ENCODE results near the gene LRRN3.

LRRN3 gene

DNA sequence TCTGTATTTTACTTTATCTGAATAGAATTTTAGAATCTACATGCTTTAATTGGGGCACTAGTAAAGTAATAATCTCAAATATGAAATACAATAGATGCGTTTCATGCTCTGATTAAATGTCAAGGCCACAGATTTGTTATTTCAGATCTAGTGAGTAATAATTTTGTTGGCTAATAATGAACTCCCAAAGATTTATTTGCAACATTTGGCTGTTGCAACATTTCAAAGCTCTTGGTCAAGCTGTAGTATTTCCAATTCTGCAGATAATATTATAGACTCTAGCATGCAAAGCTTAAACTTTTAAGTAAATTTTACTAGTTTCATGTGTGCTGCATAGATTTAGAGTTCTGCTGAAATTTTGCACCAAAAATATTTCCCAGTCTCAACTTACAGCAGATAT is 16.7 kb downstream of the LRRN3 start:
- DNase-seq (ENCODE audit: low spot score), result no peak

DNA sequence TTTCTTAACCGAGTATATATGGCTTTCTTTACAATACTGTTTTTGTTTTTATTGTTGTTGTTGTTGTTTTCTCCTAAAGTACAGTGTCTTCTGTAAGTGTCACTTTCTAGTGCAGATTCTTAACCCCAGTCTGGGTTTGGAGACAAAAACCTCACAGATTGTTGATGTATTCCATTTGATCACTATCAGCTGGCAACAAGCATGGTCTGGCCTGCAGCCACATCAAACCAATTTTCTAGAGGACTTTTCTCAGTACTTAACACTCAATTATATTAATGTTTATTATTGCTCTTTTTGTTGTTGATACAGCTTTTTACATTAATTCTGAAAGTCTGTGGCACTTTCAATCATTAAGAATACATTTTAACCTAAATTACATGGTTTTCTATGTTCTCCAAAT is 17.1 kb downstream of the LRRN3 start:
- no peak for DNase-seq (ENCODE audit: low spot score)

DNA sequence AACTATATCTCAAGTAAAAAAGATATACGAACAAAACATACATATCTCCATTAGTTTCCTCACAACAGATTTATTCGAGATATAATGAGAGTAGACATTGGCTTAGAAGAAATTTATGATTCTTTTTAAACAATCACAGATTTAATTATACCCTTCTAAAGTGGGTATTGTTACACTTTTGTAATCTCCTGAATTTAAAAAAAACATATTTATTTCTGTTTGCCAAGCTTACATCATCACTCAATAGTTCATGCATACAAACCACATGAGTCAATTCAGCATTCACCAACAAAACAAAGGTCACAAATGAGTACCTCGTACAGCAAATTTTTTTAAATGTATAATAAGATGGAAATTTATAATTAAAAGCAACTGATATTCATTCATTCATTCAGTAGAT is 17.6 kb downstream of the LRRN3 start:
- peak; percentile 45 for DNase-seq (ENCODE audit: low spot score)

DNA sequence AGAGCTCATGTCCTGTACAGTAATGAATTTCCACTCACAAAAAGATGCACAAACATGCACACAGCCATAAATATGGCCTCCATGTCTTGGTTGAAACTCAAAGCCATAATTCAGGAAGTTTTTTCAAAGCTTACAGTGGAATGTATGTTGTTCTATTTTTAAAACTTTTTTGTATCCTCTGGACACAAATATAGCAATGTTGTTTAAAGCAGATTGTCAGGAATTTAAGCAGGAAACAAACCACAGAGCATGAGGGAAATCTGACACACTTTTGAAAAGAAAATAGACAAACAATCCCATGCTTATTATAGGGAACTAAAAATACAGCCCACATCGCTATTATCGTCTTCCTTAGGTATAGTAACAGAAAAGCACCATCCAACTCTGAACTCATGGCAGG is 21.5 kb downstream of the LRRN3 start:
- DNase-seq (ENCODE audit: low spot score), result no peak

DNA sequence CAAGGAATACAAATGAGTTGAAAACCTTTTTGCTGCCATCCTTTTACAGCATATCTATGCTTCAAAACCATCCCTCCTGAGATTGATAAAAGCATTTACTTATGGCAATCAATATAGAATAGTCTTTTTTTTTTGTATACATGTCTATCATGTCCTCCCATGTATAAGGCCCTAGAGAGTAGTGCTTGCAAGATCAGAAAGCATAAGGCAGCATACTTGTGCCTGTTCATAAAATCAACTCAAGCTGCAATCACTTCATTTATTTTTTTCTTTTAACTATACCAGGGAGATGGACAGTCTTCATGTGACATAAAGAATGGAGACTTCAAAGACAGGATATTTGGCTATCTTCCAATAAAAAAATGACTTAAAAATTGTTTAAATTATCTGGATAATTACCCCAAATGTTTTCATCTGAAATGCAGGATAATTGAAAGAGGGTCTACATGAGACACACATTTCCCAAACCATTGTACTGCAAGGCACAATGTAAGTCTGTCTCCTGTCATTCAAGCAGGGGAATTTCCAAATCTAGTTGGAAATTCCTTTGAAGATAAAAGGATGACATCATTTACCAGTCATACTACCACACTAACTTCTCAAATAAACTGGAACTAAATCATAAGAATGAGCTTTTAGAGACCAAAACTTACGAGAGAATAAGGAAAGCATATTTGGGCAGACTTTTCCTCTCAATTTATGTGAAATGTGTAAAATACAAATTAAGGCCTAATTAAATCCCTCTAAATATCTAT is 22.5 kb downstream of the LRRN3 start:
- peak; percentile 78 for DNase-seq (ENCODE audit: low spot score)

DNA sequence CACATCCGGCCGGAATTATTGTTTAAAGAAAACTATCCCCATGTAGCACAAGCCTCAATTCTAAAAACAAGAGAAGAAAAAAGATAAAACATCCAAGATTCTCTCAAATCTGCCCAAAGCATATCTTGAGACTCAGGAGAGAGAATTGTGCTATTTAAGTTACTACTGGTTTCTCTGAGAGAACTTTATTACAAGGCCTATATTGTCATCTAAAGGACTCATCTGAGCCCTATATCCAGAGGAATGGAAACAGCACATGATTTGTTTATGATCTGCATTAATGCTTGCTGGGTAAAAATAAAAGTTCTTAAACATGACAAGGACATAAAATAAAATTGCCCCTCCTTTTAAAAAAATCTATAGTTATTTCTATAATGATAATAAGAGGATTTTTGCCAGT is 25.0 kb downstream of the LRRN3 start:
- no peak for DNase-seq (ENCODE audit: low spot score)

DNA sequence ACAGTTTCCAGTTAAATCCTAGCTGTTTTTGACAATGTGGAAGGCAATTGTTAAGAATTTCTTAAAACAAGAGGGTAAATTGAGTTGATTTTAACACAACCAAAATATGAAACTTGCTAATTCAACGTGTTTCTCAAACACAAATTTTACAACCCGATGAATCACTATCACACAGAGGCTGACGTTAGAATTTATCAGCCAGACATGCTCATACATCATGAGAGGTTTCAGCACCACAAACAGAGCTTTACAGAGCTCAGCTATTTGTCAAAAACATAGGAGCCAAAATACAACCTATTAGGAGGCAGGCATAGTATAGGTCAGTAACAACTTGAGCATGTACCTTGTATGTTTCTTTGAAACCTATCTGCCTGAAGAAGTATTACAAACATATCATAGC is 36.1 kb downstream of the LRRN3 start:
- DNase-seq (ENCODE audit: low spot score), result peak; percentile 9

DNA sequence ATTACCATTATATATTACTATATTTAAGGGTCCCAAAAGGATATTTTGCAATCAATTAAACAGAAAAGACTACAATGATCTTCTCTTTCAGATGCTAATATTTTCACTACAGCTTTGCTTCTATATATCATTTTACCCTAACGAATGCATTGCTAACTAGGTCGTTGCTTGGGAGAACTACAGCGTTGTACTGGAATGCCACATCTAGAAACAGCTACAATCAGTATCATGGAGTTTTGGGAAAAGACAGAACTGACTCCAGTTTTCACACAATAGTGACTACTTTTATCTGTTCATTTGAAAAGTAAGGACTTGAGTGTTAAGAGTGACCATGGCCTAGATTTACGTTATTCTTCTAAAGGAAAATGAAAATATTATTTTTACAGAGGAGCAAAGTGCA is 38.5 kb downstream of the LRRN3 start:
- DNase-seq (ENCODE audit: low spot score), result no peak

DNA sequence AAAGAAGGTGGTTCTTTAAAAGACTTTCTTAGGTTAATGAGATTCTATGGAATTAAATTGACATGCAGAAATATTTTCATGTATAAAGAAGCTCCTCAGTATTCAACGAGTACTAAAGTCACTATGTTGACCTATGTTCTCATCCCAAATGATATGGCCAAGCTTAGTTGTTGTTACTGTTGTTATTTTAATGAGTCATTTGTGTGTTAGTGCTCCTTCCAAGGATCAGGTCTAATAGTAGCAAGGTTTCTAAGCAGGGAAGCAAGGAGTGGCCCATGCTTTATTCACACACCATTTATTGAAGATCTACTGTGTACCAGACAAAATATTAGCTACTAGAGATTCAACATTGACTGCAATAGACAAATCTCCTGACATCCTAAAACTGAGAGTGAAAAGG is 41.9 kb downstream of the LRRN3 start:
- no peak for DNase-seq (ENCODE audit: low spot score)

DNA sequence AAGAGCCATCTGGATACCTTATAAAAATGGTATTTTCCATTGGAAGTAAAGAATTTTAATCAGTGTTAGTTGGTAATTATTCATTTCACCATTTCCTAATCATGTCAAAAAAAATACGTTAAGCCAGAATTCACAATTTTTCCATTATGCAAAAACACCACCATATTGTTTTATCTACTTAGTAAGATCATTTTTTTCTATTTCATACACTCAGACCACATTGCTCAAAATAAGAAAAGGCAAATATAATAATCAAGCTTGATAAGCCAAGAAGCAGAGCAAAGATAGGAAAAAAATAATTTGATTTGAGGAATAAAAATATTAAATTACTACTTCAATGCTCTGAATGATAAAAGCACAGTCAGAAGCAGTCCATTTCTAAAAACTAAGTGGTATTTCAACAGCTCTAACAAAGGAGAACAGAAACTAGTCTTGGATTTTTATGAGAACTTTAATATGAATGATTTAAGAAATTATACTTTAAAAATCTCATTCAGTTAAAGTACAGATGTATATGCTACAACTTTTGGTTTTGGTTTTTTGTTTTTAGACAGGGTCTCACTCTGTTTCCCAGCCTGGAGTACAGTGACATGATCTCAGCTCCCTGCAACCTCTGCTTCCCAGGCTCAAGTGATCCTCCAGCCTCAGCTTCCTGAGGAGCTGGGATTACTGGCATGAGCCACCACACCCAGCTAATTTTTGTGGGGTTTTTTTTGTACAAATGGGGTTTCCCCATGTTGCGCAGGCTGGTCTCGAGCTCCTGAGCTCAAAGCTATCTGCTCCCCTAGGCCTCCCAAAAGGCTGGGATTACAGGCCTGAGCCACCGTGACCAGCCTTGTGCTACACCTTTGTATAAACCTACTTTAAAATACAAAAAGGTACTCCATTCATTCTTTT is 46.6 kb downstream of the LRRN3 start:
- peak; percentile 34 for DNase-seq (ENCODE audit: low spot score)

DNA sequence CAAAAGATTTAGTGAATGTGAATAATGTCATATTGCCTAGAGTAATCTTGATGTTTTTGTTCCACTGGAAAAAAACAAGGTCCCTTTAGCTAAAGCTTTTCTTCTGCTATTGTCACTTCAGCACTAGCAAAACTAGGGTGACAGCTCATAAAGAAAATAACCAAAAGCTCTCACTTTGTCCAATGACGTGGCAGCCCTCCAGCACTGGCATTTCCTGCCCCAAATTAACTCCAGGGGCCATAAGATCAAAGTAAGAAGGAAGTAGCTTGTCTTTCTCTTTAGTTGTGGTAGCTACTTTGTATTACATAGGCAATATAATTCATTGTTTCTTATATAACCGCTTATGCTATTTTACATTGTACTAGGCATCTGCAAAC is 47.3 kb downstream of the LRRN3 start:
- DNase-seq (ENCODE audit: low spot score), result peak; percentile 77

DNA sequence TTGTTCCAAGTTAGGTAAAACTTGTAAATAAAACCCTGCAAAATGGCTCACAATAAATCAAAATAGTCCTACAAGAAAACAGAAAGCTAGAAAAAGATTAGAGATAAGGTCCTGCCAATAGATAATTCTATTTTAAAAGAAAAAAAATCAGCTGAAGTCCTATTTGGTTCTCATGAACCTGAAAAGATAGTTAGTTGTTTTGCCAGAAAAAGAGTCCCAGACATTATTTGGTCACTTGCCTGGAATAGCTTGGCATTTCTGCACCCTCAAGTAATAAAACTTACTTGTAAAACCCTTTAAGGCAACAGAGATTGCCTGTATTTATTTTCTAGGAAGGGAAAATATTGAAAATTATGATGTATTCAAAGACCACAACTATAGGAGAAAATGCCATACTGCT is 47.7 kb downstream of the LRRN3 start:
- DNase-seq (ENCODE audit: low spot score), result no peak

DNA sequence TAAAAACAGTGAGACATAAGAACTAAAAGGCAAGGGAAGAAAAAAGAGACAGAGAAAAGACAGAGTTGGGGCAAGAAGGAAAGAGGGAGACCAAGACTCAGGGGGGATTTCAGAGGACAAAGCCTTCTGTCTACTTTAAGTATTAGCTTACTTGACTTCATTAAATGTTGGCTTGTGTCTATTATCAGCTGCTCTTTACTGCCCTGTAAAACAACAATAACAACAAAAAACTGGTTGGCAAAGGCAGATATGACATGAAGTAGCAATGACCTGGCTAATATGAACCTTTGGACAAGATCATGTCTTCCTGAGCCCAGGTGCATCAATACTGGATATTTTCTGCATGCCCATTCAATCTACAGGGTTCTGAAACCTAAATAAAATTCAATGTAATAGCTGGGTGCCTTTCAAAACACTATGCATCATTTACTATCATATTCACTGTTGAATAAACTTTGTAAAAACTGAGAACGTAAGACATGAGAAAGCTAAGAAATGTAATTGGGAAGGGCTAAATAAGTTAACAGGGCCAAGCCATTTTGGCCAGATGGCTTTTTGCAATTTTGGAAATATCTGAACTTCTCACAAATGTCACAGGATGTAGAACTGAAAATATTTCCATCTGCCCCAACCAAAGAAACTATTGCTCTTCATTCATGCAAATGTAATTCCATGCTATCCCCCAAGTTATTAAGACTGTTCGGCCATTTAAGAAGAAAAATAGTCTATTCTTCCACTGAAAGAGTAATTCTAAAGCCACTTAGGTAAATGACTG is 49.4 kb downstream of the LRRN3 start:
- DNase-seq (ENCODE audit: low spot score), result no peak

DNA sequence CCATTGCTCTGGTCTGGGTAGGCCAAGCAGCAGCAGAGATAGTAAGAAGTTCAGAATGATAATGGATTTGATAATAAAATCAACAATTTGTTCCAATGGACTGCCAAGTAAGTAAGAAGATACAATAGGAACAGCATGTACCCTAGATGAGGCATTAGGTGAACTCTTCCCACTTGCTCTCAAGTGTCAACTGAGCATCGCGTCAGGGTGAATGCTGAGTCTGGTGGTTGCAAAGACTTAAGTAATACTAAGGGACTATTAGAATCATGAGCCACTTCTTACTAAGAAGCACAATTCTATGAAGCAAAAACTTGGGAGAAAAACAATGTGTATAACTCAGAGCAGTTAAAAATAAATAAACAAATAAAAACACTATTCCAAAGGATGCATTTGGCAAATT is 54.5 kb downstream of the LRRN3 start:
- DNase-seq (ENCODE audit: low spot score), result no peak

DNA sequence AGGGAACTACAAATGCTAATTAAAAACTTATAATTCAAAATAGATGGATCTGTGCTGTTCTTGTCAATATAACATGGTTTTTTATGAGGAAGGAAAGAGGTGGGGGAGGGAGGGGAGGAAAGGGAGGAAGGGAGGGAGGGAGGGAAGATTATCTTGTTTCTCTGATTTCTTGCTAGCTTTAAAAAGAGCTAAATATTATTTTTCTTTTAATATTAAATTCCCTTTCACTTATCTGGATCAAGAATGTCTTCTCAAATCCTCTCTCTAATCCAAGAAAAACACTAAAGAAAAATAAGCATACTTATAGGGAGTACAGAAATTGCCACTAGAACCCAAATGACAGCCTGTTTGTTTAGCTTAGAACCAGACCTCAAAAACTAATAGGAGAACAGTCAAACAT is 55.2 kb downstream of the LRRN3 start:
- no peak for DNase-seq (ENCODE audit: low spot score)

DNA sequence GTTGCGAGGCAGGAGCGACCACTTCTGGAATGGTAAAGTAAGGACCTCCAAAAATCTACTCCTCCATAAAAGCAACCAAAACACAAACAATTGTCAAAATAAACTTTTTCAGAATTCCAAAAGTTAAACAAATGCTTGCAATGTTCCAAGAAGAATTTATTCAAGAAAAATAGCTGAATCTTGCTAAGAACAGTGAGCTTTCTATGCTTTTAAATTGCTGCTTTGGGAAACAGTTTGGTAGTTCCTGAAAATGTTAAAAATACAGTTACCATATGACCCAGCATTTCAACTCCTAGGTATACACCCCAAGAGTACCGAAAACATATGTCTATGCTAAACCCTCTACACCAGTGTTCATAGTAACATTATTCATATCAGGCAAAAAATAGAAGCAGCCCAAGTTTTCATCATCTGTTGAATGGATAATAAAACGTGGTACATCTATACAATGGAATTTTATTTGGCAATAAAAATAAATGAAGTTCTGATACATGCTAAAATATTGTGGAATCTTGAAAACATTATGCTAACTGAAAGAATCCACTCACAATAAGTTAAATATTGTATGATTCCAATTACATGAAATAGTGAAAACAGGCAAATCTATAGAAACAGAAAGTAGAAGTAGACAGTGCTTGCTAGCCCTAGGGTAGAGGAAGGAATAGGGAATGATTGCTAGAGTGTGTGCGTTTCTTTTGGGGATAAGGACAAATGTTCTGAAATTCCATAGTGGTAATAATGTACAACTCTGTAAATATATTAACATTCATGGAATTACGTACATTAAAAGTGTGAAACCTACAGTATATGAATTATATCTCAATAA is 57.0 kb downstream of the LRRN3 start:
- no peak for DNase-seq (ENCODE audit: low spot score)

DNA sequence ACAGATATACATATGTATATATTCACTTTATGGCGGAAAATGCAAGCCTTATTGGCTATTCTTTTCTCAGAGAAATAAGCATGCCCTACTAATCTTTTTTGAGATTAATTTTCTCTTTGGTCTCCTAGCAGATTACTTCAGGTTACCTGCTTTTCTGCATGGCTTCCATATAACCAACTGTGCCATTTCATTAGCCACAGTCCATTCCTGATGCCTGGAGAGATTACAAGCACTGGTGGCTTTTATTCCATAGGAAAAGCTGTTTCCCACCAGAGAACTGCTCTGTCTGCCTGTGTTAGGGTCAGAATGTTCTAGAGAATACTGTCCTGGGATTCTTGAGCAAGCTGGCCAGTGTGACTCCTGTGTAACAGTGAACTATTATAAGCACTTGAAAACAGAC is 59.8 kb downstream of the LRRN3 start:
- DNase-seq (ENCODE audit: low spot score), result no peak

DNA sequence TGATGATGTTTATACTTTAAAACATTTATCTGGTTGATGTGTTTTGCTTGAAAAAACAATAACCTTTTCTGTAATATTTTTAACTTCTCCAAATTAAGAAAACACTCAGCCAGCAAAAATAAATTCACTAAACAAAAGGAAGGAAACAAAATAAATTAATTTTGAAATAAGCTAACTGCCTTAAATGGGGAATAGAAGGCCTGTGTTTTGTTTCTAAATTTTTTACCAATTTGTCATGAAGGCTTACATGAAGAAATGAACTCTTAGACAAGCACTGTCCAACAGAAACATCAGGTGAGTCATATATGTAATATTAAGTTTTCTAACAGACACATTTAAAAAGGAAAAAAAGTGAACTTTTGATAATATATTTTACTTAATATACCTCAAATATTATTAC is 68.5 kb downstream of the LRRN3 start:
- DNase-seq (ENCODE audit: low spot score), result peak; percentile 32

DNA sequence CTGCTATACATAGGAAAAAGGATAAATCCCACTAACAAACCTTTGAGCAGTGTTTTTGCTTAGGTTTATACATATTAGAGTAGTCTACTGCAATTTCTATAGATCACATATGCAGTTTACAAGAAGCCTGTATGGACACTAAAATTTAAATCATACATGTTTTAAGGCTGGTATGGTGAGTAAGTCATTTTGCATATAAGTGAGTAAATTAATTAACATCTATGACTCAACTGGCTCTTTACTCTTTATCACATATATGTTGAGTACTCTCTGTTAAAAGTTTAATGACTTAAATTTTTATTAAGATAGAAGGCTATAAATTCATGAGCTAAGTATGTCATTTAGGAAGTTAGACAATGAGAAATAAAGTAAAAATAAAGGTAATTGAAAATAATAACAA is 69.4 kb downstream of the LRRN3 start:
- DNase-seq (ENCODE audit: low spot score), result no peak

DNA sequence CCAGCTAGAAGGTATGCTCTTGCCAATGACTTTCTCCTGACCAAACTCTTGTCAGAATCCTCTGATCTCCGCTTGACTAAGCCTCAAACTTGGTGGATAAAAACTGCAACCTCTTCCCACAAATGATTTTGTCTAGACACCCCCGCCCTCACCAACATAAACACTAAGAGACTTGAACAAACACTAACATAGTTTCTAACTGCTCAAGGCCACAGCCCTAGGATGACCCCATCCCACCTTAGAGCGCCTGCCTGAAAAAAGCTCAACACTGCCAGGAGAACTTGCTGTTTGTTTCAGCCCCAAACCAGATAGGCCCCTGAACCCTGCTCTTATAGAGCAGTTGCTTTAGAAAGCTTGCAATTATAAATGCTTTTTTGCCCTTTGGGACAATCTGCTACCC is 71.8 kb downstream of the LRRN3 start:
- DNase-seq (ENCODE audit: low spot score), result no peak

DNA sequence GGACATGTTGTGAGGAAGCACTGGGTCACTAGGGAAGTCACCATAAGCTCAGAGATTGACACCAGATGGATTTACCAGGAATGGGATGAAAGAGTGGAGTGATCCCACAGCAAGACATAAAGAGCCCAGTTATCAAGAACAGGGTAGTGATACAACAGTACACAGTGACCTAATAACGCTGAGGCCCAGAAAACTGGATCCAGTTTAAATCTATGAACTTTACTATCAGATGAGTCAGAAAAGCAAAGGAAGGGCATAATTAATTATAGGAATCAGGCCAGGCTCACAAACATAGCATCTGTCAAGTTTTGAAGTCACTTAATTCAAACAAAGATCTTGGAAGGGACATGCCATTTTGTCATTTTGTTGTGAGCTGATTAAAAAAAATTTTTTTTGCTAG is 73.5 kb downstream of the LRRN3 start:
- DNase-seq (ENCODE audit: low spot score), result no peak

DNA sequence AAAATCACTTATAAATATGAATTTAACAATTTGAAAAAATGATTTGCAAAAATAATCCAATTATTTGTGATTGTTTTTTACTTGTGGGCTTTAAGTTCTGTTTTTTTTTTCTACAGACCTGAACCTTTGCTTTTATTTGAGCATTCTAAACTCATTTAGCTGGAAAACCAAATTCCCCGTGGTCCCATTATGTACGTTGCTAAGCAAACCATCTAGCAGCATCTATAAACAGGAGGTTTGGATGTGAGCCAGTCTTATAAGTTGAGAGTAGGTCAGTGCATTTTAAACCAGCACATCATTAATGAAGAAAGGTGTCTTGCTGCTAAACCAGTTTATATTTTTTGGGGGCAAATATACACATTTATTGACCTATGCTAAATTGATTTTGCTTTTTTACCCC is 77.3 kb downstream of the LRRN3 start:
- no peak for DNase-seq (ENCODE audit: low spot score)

All from kidney tubule cell (primary cell).